Measurements from ENCODE around the gene SRC.
A peak's percentile ranks its signal among the peaks of the same experiment; 100 is the strongest.

Gene SRC

GRCh38 chr20:37301120-37301519 lies 44.8 kb upstream of the SRC start:
- ChIA-PET POLR2A (ENCODE audit: low non-redundant PET) (no interaction called here), CTCF (interaction anchor here (0.6 kb wide), 1 partner anchor 252 kb away, joined by 3 read pairs; no protein-coding TSS in a partner anchor)
- no peak for DNase-seq (ENCODE audit: low spot score)
- no peak for TF ChIP-seq CTCF (conservative IDR thresholded peaks at IDR 0.05; ENCODE audit: low read depth)
- H3K27ac ChIP-seq = no peak overlapping the region

- ChIA-PET CTCF (no interaction called here), POLR2A (ENCODE audit: low non-redundant PET) (no interaction called here)
- no peak for TF ChIP-seq CTCF (conservative IDR thresholded peaks at IDR 0.05; ENCODE audit: low read depth)
- DNase-seq (ENCODE audit: low spot score) = no peak
- H3K27ac ChIP-seq = no peak overlapping the region
These were observed 44.4 kb upstream of the SRC start for GRCh38 chr20:37301558-37301957.

DNA sequence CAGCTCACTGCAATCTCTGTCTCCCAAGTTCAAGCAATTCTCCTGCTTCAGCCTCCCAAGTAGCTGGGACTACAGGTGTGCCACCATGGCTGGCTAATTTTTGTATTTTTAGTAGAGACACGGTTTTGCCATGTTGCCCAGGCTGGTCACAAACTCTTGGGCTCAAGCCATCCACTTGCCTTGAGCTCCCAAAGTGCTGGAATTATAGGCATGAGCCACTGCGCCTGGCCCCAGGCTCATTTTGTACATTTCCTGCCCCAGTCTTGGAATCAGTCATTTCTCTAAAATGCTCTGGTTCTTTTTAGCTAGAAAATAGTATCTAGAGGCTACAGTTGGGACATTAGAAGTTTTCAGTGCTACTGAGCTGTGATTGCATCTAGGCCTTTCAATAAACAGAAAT lies 43.0 kb upstream of the SRC start:
- POLR2A ChIA-PET (ENCODE audit: low non-redundant PET) = no interaction called here

DNA sequence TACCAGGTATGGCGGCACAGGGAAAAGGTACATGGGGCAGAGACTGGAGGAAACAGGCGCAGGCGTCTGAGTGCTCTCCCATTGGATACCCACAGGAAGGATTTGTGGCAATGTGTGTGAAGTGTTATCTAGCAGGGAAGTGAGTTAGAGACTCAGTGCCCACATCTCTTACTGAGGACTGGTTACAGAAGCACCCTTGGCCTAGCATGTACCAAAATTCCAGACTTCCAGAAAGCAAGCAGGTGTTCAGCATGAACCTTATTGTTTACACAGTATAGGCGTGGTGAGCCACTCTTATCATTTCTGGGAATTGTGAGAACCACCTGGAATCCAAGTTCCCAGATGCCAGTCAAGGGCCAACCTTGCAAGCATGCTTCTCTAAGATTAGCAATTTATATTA lies 42.3 kb upstream of the SRC start:
- TF ChIP-seq CTCF (conservative IDR thresholded peaks at IDR 0.05; ENCODE audit: low read depth) = no peak
- no peak overlapping the region for H3K27ac ChIP-seq
- DNase-seq (ENCODE audit: low spot score) = no peak
- ChIA-PET CTCF (interaction anchor here (0.6 to 1.5 kb wide), 2 partner anchors 18 to 231 kb away, joined by 4 to 6 read pairs; no protein-coding TSS in a partner anchor), POLR2A (ENCODE audit: low non-redundant PET) (no interaction called here)

More for the DNA sequence above, 43.0 kb upstream of the SRC start:
- TF ChIP-seq CTCF (conservative IDR thresholded peaks at IDR 0.05; ENCODE audit: low read depth) = no peak
- no peak for DNase-seq (ENCODE audit: low spot score)
- CTCF ChIA-PET = interaction anchor here (0.6 to 1.5 kb wide), 4 partner anchors 19 to 232 kb away, joined by 3 to 6 read pairs (median 4); no protein-coding TSS in a partner anchor
- peak overlapping the region; percentile 33 for H3K27ac ChIP-seq

DNA sequence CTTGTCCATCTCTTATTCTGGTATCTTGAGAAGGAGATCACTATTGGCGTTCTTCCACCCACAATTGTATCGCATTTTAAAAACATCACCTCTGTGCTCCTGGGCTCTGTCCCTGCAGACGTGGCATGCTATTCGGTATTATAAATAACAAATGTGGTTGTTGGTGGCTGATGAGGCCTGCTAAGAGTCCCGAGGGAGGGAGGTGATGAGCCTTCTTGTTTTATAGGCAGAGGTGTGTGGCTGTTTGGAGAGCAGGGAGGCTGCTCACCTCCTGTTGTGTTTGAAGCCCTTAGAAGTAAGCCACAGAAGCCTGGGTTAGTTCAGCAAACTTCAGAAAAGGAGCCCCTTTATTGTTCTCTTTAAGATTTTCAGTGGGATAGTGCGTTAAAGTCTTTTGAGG lies 40.9 kb upstream of the SRC start:
- peak overlapping the region; percentile 1; the same call in 1 of the 2 replicates for H3K27ac ChIP-seq
- POLR2A ChIA-PET (ENCODE audit: low non-redundant PET) = no interaction called here
- CTCF ChIA-PET = interaction anchor here (0.8 to 1.0 kb wide), 2 partner anchors 9 to 46 kb away, joined by 3 read pairs; no protein-coding TSS in a partner anchor
- no peak for DNase-seq (ENCODE audit: low spot score)
- TF ChIP-seq CTCF (conservative IDR thresholded peaks at IDR 0.05; ENCODE audit: low read depth) = no peak

DNA sequence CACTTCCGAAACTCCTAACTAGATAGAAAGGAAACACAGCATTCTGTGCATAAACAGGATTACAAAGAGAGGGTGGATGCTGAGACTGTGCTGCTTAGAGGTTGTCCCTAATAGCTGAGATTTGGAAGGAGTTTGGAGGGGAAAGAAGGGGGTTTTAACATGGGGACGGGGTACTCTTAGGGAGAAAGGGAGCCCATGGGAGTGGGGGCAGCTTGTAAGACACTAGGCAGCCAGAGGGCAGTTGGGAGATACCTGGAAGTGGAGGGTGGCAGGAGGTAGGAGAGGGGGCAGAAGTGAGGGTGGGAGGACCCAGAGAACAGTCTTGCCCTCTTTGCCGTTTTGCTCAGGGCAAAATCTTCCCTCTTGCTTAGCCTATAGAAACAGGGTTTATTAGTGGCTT lies 40.1 kb upstream of the SRC start:
- POLR2A ChIA-PET (ENCODE audit: low non-redundant PET) = no interaction called here
- no peak for TF ChIP-seq CTCF (conservative IDR thresholded peaks at IDR 0.05; ENCODE audit: low read depth)
- H3K27ac ChIP-seq = no peak overlapping the region
- no peak for DNase-seq (ENCODE audit: low spot score)
- CTCF ChIA-PET = interaction anchor here (0.7 to 1.0 kb wide), 3 partner anchors 10 to 981 kb away, joined by 3 read pairs; no protein-coding TSS in a partner anchor

Measured in RWPE1 (cell line).